C4-2B (cell line): ENCODE data around the gene TRIM71.

Source experiments
- ZFX ChIP-seq: fragments of 450-650 bp; IDR thresholded peaks from 2 replicates; pipeline ENCODE4 v1.6.1; 2017
- TF ChIP-seq, protein P1 (sequence below): fragments of 450-650 bp; conservative IDR thresholded peaks from 2 replicates; pipeline ENCODE4 v1.5.1; 2017; ENCODE audit warnings: mild to moderate bottlenecking

- TF ChIP-seq, protein P1, sequence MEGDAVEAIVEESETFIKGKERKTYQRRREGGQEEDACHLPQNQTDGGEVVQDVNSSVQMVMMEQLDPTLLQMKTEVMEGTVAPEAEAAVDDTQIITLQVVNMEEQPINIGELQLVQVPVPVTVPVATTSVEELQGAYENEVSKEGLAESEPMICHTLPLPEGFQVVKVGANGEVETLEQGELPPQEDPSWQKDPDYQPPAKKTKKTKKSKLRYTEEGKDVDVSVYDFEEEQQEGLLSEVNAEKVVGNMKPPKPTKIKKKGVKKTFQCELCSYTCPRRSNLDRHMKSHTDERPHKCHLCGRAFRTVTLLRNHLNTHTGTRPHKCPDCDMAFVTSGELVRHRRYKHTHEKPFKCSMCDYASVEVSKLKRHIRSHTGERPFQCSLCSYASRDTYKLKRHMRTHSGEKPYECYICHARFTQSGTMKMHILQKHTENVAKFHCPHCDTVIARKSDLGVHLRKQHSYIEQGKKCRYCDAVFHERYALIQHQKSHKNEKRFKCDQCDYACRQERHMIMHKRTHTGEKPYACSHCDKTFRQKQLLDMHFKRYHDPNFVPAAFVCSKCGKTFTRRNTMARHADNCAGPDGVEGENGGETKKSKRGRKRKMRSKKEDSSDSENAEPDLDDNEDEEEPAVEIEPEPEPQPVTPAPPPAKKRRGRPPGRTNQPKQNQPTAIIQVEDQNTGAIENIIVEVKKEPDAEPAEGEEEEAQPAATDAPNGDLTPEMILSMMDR, result no peak
- TF ChIP-seq ZFX, result no peak
These were observed 24.2 kb downstream of the TRIM71 start for GRCh38 chr3:32841867-32842470.
